Glutamatergic neuron (in vitro differentiated cells): ENCODE data around the gene SMAD6. TPM values are rescaled to one million over a fixed set of nuclear protein-coding genes. Genes with fewer than 3 reads are reported as not detected.

ENCODE experiments used
- DNase-seq: peaks from one replicate; pipeline ENCODE4 v3.0.0; 2022
- H3K27ac Mint-ChIP-seq: one replicate; pipeline ENCODE4 v1.8.0; 2020; ENCODE audit warnings: mild to moderate bottlenecking, mixed read lengths, inconsistent platforms; ENCODE audit not compliant: unreplicated experiment
- H3K27me3 Mint-ChIP-seq: one replicate; pipeline ENCODE4 v1.8.0; 2020; ENCODE audit warnings: mild to moderate bottlenecking, moderate library complexity, mixed read lengths, inconsistent platforms; ENCODE audit not compliant: unreplicated experiment
- H3K36me3 Mint-ChIP-seq: one replicate; pipeline ENCODE4 v1.8.0; 2020; ENCODE audit warnings: mild to moderate bottlenecking, mixed read lengths, inconsistent platforms; ENCODE audit not compliant: unreplicated experiment
- H3K4me1 Mint-ChIP-seq: one replicate; pipeline ENCODE4 v1.8.0; 2020; ENCODE audit warnings: mild to moderate bottlenecking, low read depth, mixed read lengths, inconsistent platforms; ENCODE audit not compliant: unreplicated experiment
- H3K4me3 Mint-ChIP-seq: one replicate; pipeline ENCODE4 v1.8.0; 2020; ENCODE audit warnings: mild to moderate bottlenecking, mixed read lengths, inconsistent platforms; ENCODE audit not compliant: unreplicated experiment
- H3K9me3 Mint-ChIP-seq: one replicate; pipeline ENCODE4 v1.8.0; 2020; ENCODE audit warnings: mild to moderate bottlenecking, moderate library complexity, mixed read lengths, inconsistent platforms; ENCODE audit not compliant: unreplicated experiment
- total RNA-seq: library from RNA; stranded (reverse); fragmentation: NEBNext Ultra II Directional; extraction: Animal tissue kit (Norgen Biotek cat#: 25700); gene quantifications from one replicate; pipeline ENCODE4 v1.2.1, GENCODE V29; 2021; ENCODE audit not compliant: unreplicated experiment
- TF ChIP-seq, protein P1 (sequence below): fragments of 200-600 bp; sonication (generic); IDR thresholded peaks from one replicate; pipeline ENCODE4 v1.5.0; 2021; ENCODE audit not compliant: partially characterized antibody, unreplicated experiment

SMAD6 gene
- total RNA-seq, 1 donor from 2014 or later: 0.83 TPM

DNA sequence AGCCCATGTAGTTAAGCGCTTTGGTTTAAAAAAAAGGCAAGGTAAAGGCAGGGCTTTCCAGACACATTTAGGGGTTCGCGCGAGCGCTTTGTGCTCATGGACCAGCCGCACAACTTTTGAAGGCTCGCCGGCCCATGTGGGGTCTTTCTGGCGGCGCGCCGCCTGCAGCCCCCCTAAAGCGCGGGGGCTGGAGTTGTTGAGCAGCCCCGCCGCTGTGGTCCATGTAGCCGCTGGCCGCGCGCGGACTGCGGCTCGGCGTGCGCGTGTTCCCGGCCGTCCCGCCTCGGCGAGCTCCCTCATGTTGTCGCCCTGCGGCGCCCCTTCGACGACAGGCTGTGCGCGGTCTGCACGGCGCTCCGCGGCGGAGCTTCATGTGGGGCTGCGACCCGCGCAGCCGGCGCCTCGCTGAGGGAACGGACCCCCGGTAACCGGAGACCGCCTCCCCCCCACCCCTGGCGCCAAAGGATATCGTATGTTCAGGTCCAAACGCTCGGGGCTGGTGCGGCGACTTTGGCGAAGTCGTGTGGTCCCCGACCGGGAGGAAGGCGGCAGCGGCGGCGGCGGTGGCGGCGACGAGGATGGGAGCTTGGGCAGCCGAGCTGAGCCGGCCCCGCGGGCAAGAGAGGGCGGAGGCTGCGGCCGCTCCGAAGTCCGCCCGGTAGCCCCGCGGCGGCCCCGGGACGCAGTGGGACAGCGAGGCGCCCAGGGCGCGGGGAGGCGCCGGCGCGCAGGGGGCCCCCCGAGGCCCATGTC lies 927 bp downstream of the SMAD6 start:
- Mint-ChIP-seq H3K27me3 (peaks cover 11% of the 10 kb centered on the region), H3K27ac (no peak overlapping the region), H3K9me3 (no peaks in the 10 kb centered on the region), H3K4me1 (peaks cover 1% of the 10 kb centered on the region), H3K36me3 (no peaks in the 10 kb centered on the region), H3K4me3 (peak overlapping the region; percentile 79)
- TF ChIP-seq, protein P1, sequence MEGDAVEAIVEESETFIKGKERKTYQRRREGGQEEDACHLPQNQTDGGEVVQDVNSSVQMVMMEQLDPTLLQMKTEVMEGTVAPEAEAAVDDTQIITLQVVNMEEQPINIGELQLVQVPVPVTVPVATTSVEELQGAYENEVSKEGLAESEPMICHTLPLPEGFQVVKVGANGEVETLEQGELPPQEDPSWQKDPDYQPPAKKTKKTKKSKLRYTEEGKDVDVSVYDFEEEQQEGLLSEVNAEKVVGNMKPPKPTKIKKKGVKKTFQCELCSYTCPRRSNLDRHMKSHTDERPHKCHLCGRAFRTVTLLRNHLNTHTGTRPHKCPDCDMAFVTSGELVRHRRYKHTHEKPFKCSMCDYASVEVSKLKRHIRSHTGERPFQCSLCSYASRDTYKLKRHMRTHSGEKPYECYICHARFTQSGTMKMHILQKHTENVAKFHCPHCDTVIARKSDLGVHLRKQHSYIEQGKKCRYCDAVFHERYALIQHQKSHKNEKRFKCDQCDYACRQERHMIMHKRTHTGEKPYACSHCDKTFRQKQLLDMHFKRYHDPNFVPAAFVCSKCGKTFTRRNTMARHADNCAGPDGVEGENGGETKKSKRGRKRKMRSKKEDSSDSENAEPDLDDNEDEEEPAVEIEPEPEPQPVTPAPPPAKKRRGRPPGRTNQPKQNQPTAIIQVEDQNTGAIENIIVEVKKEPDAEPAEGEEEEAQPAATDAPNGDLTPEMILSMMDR: no peak
- DNase-seq: peak; percentile 52

DNA sequence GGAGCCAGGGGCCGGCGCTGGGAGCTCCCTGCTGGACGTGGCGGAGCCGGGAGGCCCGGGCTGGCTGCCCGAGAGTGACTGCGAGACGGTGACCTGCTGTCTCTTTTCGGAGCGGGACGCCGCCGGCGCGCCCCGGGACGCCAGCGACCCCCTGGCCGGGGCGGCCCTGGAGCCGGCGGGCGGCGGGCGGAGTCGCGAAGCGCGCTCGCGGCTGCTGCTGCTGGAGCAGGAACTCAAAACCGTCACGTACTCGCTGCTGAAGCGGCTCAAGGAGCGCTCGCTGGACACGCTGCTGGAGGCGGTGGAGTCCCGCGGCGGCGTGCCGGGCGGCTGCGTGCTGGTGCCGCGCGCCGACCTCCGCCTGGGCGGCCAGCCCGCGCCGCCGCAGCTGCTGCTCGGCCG lies 1.5 kb downstream of the SMAD6 start:
- DNase-seq: peak; percentile 66
- Mint-ChIP-seq H3K9me3 (no peaks in the 10 kb centered on the region), H3K4me1 (peaks cover 1% of the 10 kb centered on the region), H3K27ac (no peak overlapping the region), H3K36me3 (no peaks in the 10 kb centered on the region), H3K4me3 (no peak overlapping the region), H3K27me3 (peaks cover 11% of the 10 kb centered on the region)
- TF ChIP-seq, protein P1: no peak

DNA sequence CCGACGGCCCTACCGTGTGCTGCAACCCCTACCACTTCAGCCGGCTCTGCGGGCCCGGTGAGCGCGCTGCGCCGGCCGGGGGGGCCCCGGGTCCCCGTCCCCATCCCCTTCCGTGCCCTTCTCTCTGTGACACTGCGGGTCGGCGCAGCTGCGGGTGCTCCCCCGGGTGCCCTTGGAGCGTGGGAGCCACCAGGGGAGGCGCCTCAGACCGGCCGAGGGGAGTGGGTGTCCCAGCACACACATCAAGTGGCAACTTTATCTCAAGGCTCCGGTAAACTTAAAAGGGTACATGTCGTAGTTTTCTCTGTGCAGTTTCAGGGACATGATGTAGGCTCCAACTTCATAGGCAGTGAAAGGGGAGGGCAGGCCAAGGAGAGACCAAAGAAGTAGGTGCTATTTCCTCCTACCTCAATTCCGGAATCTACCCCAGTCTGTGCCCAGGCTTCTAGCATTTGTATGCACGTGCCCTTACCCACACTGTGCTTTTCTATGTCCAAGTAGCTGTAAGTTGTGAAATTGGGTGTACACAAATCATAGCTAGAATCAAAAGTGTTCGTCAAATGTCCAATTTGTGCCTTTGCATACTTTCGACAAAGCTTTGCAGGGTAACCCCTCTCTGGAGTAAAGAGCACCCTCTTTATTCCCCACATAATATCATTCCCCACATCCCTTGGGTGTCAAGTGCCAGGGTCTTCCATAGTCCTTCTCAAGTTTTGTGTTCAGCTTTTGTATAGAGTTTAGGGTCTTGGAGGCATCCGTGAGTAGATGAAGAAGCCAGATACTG lies 2.2 kb downstream of the SMAD6 start:
- no peaks in the 10 kb centered on the region for H3K9me3 Mint-ChIP-seq
- H3K4me1 Mint-ChIP-seq: peaks cover 1% of the 10 kb centered on the region
- H3K27ac Mint-ChIP-seq: peak overlapping the region; percentile 38
- TF ChIP-seq, protein P1: no peak
- H3K27me3 Mint-ChIP-seq: peaks cover 11% of the 10 kb centered on the region
- DNase-seq: no peak
- no peaks in the 10 kb centered on the region for H3K36me3 Mint-ChIP-seq
- peak overlapping the region; percentile 69 for H3K4me3 Mint-ChIP-seq

DNA sequence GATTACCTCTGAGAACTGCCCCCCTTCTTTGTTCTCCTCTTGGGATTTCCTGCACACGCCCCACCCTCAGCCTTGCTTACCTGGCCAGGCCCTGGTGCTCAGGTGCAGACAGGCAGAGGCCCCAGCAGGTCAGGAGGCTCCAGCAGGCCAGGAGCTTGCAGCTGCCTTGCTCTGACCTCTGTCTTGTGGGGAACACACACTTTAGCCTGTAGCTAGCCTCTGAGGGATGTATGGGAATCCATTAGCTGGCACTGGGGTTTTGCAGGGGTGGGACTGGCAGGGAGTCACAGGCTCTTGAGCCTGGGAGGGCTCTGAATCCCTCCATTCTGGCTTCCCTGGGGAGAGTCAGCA lies 2.7 kb downstream of the SMAD6 start:
- peak overlapping the region; percentile 69 for H3K4me3 Mint-ChIP-seq
- no peaks in the 10 kb centered on the region for H3K9me3 Mint-ChIP-seq
- H3K4me1 Mint-ChIP-seq: peaks cover 1% of the 10 kb centered on the region
- H3K36me3 Mint-ChIP-seq: no peaks in the 10 kb centered on the region
- DNase-seq: no peak
- TF ChIP-seq, protein P1: no peak
- H3K27ac Mint-ChIP-seq: no peak overlapping the region
- H3K27me3 Mint-ChIP-seq: peaks cover 11% of the 10 kb centered on the region
